Lower leg skin (tissue), 3 donors: ENCODE data around the gene RILPL2.

Experiments
- POLR2A ChIP-seq, 2 donors: fragments of 450-650 bp; IDR thresholded peaks; one replicate each; pipeline ENCODE4 v1.6.1; 2016 to 2017; ENCODE audit warnings: antibody characterized with exemption in 2 of 2, mild to moderate bottlenecking in 1 of 2, moderate library complexity in 1 of 2
- TF ChIP-seq, protein P1 (sequence below), 3 donors: fragments of 450-650 bp; IDR thresholded peaks; one replicate each; pipeline ENCODE4 v1.5.1; 2016; ENCODE audit warnings: antibody characterized with exemption in 3 of 3, mild to moderate bottlenecking in 3 of 3, moderate library complexity in 2 of 3

DNA sequence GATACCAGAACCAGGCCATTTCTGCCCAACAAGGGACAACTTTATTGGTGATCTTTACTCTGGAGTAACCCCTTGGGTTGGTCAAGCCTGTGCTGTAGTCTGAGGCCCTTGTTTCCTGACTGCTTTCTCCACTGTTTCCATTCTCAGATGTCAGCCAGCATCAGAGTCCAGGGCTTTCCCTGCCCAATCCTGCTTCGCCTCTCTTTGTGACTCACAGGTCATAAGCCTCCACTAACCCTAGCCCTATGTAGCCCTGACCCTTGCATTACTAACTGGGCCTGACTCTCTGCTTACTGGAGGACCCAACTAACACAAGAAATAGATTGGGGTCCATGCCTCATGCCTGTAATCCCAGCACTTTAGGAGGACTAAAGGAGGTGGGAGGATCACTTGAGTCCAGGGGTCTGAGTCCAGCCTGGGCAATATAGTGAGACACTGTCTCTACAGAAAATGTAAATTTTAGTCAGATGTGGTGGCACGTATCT, 12.8 kb upstream of the RILPL2 start:
- TF ChIP-seq POLR2A (IDR thresholded peaks at IDR 0.05), result no peak
- TF ChIP-seq, protein P1, sequence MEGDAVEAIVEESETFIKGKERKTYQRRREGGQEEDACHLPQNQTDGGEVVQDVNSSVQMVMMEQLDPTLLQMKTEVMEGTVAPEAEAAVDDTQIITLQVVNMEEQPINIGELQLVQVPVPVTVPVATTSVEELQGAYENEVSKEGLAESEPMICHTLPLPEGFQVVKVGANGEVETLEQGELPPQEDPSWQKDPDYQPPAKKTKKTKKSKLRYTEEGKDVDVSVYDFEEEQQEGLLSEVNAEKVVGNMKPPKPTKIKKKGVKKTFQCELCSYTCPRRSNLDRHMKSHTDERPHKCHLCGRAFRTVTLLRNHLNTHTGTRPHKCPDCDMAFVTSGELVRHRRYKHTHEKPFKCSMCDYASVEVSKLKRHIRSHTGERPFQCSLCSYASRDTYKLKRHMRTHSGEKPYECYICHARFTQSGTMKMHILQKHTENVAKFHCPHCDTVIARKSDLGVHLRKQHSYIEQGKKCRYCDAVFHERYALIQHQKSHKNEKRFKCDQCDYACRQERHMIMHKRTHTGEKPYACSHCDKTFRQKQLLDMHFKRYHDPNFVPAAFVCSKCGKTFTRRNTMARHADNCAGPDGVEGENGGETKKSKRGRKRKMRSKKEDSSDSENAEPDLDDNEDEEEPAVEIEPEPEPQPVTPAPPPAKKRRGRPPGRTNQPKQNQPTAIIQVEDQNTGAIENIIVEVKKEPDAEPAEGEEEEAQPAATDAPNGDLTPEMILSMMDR (IDR thresholded peaks at IDR 0.05), result no peak
